ENCODE measurements around the gene IL4R. TPM values are rescaled to one million over a fixed set of nuclear protein-coding genes. Genes with fewer than 3 reads are reported as not detected.

IL4R gene
- total RNA-seq, 1 donor from 2014 or later = 7.8 TPM

GRCh38 chr16:27362570-27363245, 48.9 kb downstream of the IL4R start:
- Histone ChIP-seq H3K27me3 (ENCODE audit: control insufficient read depth in 3 of 3, insufficient read depth in 3 of 3, low read length in 3 of 3) (no peaks in the 10 kb centered on the region), H3K36me3 (ENCODE audit: control insufficient read depth in 3 of 3, insufficient read depth in 3 of 3, low read length in 3 of 3) (peaks cover 13 to 31% (median 16%) of the 10 kb centered on the region in 3 donors)

GRCh38 chr16:27363246-27363632, 49.5 kb downstream of the IL4R start:
- Histone ChIP-seq H3K9me3 (ENCODE audit: control insufficient read depth in 3 of 3, low read length in 3 of 3) (peaks cover 0 to 2% (median 0%) of the 10 kb centered on the region in 3 donors), H3K4me1 (ENCODE audit: control insufficient read depth in 3 of 3, insufficient read depth in 3 of 3, low read length in 3 of 3) (peaks cover 5 to 7% (median 6%) of the 10 kb centered on the region in 3 donors), H3K9ac (ENCODE audit: low read depth in 1 of 3, low read length in 3 of 3) (no peak overlapping the region), H3K36me3 (ENCODE audit: control insufficient read depth in 3 of 3, insufficient read depth in 3 of 3, low read length in 3 of 3) (peaks cover 13 to 31% (median 16%) of the 10 kb centered on the region in 3 donors), H3K27ac (ENCODE audit: low read depth, low read length) (no peak overlapping the region), H3K4me3 (ENCODE audit: low read length in 3 of 3) (no peak overlapping the region), H3K27me3 (ENCODE audit: control insufficient read depth in 3 of 3, insufficient read depth in 3 of 3, low read length in 3 of 3) (peaks cover 0 to 3% (median 0%) of the 10 kb centered on the region in 3 donors)

More at GRCh38 chr16:27362570-27363245, 48.9 kb downstream of the IL4R start:
- Histone ChIP-seq H3K4me3 (ENCODE audit: low read length in 3 of 3) (no peak overlapping the region), H3K4me1 (ENCODE audit: control insufficient read depth in 3 of 3, insufficient read depth in 3 of 3, low read length in 3 of 3) (peaks cover 2 to 3% (median 2%) of the 10 kb centered on the region in 3 donors), H3K9ac (ENCODE audit: low read depth in 1 of 3, low read length in 3 of 3) (no peak overlapping the region), H3K27ac (ENCODE audit: low read depth, low read length) (no peak overlapping the region), H3K9me3 (ENCODE audit: control insufficient read depth in 3 of 3, low read length in 3 of 3) (peaks cover 0 to 2% (median 0%) of the 10 kb centered on the region in 3 donors)

- Histone ChIP-seq H3K27ac (ENCODE audit: low read depth, low read length) (no peak overlapping the region), H3K4me1 (ENCODE audit: control insufficient read depth in 3 of 3, insufficient read depth in 3 of 3, low read length in 3 of 3) (peaks cover 5 to 7% (median 6%) of the 10 kb centered on the region in 3 donors), H3K9ac (ENCODE audit: low read depth in 1 of 3, low read length in 3 of 3) (no peak overlapping the region), H3K27me3 (ENCODE audit: control insufficient read depth in 3 of 3, insufficient read depth in 3 of 3, low read length in 3 of 3) (peaks cover 0 to 3% (median 0%) of the 10 kb centered on the region in 3 donors), H3K4me3 (ENCODE audit: low read length in 3 of 3) (no peak overlapping the region), H3K36me3 (ENCODE audit: control insufficient read depth in 3 of 3, insufficient read depth in 3 of 3, low read length in 3 of 3) (peaks cover 13 to 26% (median 16%) of the 10 kb centered on the region in 3 donors), H3K9me3 (ENCODE audit: control insufficient read depth in 3 of 3, low read length in 3 of 3) (peaks cover 0 to 2% (median 0%) of the 10 kb centered on the region in 3 donors)
These were observed 50.0 kb downstream of the IL4R start for GRCh38 chr16:27363797-27364196.

GRCh38 chr16:27364493-27365141, 50.8 kb downstream of the IL4R start:
- H3K4me1 ChIP-seq (ENCODE audit: control insufficient read depth in 3 of 3, insufficient read depth in 3 of 3, low read length in 3 of 3) = peaks cover 5 to 7% (median 6%) of the 10 kb centered on the region in 3 donors
- H3K9me3 ChIP-seq (ENCODE audit: control insufficient read depth in 3 of 3, low read length in 3 of 3) = no peaks in the 10 kb centered on the region
- no peak overlapping the region for H3K27ac ChIP-seq (ENCODE audit: low read depth, low read length)
- no peak overlapping the region for H3K9ac ChIP-seq (ENCODE audit: low read depth in 1 of 3, low read length in 3 of 3)
- H3K27me3 ChIP-seq (ENCODE audit: control insufficient read depth in 3 of 3, insufficient read depth in 3 of 3, low read length in 3 of 3) = peaks cover 0 to 3% (median 0%) of the 10 kb centered on the region in 3 donors
- peaks cover 8 to 19% (median 13%) of the 10 kb centered on the region in 3 donors for H3K36me3 ChIP-seq (ENCODE audit: control insufficient read depth in 3 of 3, insufficient read depth in 3 of 3, low read length in 3 of 3)
- no peak overlapping the region for H3K4me3 ChIP-seq (ENCODE audit: low read length in 3 of 3)

GRCh38 chr16:27365142-27366089, 51.6 kb downstream of the IL4R start:
- H3K27me3 ChIP-seq (ENCODE audit: control insufficient read depth in 3 of 3, insufficient read depth in 3 of 3, low read length in 3 of 3) = peaks cover 0 to 3% (median 0%) of the 10 kb centered on the region in 3 donors
- H3K9me3 ChIP-seq (ENCODE audit: control insufficient read depth in 3 of 3, low read length in 3 of 3) = no peaks in the 10 kb centered on the region
- no peak overlapping the region for H3K4me3 ChIP-seq (ENCODE audit: low read length in 3 of 3)
- H3K36me3 ChIP-seq (ENCODE audit: control insufficient read depth in 3 of 3, insufficient read depth in 3 of 3, low read length in 3 of 3) = peaks cover 8 to 18% (median 11%) of the 10 kb centered on the region in 3 donors
- peaks cover 5 to 7% (median 6%) of the 10 kb centered on the region in 3 donors for H3K4me1 ChIP-seq (ENCODE audit: control insufficient read depth in 3 of 3, insufficient read depth in 3 of 3, low read length in 3 of 3)
- H3K9ac ChIP-seq (ENCODE audit: low read depth in 1 of 3, low read length in 3 of 3) = no peak overlapping the region
- H3K27ac ChIP-seq (ENCODE audit: low read depth, low read length) = no peak overlapping the region

- Histone ChIP-seq H3K4me1 (ENCODE audit: control insufficient read depth in 3 of 3, insufficient read depth in 3 of 3, low read length in 3 of 3) (peaks cover 5 to 7% (median 6%) of the 10 kb centered on the region in 3 donors), H3K9me3 (ENCODE audit: control insufficient read depth in 3 of 3, low read length in 3 of 3) (no peaks in the 10 kb centered on the region), H3K9ac (ENCODE audit: low read depth in 1 of 3, low read length in 3 of 3) (no peak overlapping the region), H3K27ac (ENCODE audit: low read depth, low read length) (peak overlapping the region; percentile 25), H3K27me3 (ENCODE audit: control insufficient read depth in 3 of 3, insufficient read depth in 3 of 3, low read length in 3 of 3) (peaks cover 0 to 3% (median 0%) of the 10 kb centered on the region in 3 donors), H3K36me3 (ENCODE audit: control insufficient read depth in 3 of 3, insufficient read depth in 3 of 3, low read length in 3 of 3) (peaks cover 6 to 12% (median 9%) of the 10 kb centered on the region in 3 donors), H3K4me3 (ENCODE audit: low read length in 3 of 3) (no peak overlapping the region)
These were observed 53.1 kb downstream of the IL4R start for GRCh38 chr16:27366687-27367460.

- Histone ChIP-seq H3K9me3 (ENCODE audit: control insufficient read depth in 3 of 3, low read length in 3 of 3) (no peaks in the 10 kb centered on the region), H3K9ac (ENCODE audit: low read depth in 1 of 3, low read length in 3 of 3) (peak overlapping the region in 2 of 3 donors; percentile 33 to 51), H3K36me3 (ENCODE audit: control insufficient read depth in 3 of 3, insufficient read depth in 3 of 3, low read length in 3 of 3) (peaks cover 1 to 5% (median 4%) of the 10 kb centered on the region in 3 donors), H3K4me3 (ENCODE audit: low read length in 3 of 3) (peak overlapping the region; percentile 12 to 56 (median 18)), H3K27ac (ENCODE audit: low read depth, low read length) (peak overlapping the region; percentile 10), H3K4me1 (ENCODE audit: control insufficient read depth in 3 of 3, insufficient read depth in 3 of 3, low read length in 3 of 3) (peaks cover 5 to 7% (median 6%) of the 10 kb centered on the region in 3 donors), H3K27me3 (ENCODE audit: control insufficient read depth in 3 of 3, insufficient read depth in 3 of 3, low read length in 3 of 3) (peaks cover 0 to 3% (median 0%) of the 10 kb centered on the region in 3 donors)
These were observed 53.9 kb downstream of the IL4R start for GRCh38 chr16:27367461-27368357.

GRCh38 chr16:27368358-27368722, 54.6 kb downstream of the IL4R start:
- Histone ChIP-seq H3K36me3 (ENCODE audit: control insufficient read depth in 3 of 3, insufficient read depth in 3 of 3, low read length in 3 of 3) (peaks cover 0 to 2% (median 0%) of the 10 kb centered on the region in 3 donors), H3K27ac (ENCODE audit: low read depth, low read length) (no peak overlapping the region), H3K9me3 (ENCODE audit: control insufficient read depth in 3 of 3, low read length in 3 of 3) (no peaks in the 10 kb centered on the region), H3K4me3 (ENCODE audit: low read length in 3 of 3) (no peak overlapping the region), H3K9ac (ENCODE audit: low read depth in 1 of 3, low read length in 3 of 3) (no peak overlapping the region), H3K4me1 (ENCODE audit: control insufficient read depth in 3 of 3, insufficient read depth in 3 of 3, low read length in 3 of 3) (peaks cover 5 to 7% (median 6%) of the 10 kb centered on the region in 3 donors), H3K27me3 (ENCODE audit: control insufficient read depth in 3 of 3, insufficient read depth in 3 of 3, low read length in 3 of 3) (peaks cover 0 to 3% (median 0%) of the 10 kb centered on the region in 3 donors)
